ENCODE results near the gene PPP2R2B.

Gene PPP2R2B

DNA sequence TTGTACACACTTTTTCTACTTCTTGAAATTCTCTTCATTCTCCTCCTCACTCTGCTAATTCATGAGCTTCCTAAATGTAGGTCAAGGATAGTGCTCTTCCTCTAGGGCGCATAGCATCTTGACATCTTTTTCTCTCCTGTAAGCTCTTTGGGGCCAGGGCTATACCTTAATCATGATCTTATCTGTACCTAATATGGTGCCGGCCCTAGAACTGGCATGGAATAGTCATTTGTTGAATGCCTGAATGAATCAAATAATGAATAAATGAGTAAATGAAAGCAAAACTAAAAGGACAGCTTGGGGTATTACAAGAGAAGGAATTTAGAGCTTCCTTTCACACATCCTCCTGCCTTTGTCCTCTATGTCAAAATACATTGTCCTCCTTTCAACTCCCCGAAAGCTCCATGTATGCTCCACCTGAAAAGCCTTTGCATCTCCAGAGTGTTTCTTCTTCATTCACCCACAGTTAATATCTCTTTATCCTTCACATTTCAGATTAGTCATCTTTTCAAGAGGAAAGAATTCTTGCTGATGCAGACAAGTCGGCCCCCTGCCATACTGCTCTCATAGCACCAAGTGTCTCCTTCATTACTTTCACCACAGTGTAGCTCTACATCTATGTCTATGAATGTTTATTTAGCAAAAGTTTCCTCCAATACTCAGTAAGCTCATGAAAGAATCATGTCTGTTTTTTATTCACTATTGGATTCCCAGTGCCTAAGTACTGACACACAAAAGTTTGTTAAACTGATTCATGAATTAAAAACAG lies 16.4 kb upstream of the PPP2R2B start:
- DNase-seq (ENCODE audit: insufficient read length, low spot score) (no peak), FAIRE-seq (no peak)
- TF ChIP-seq, protein P1, sequence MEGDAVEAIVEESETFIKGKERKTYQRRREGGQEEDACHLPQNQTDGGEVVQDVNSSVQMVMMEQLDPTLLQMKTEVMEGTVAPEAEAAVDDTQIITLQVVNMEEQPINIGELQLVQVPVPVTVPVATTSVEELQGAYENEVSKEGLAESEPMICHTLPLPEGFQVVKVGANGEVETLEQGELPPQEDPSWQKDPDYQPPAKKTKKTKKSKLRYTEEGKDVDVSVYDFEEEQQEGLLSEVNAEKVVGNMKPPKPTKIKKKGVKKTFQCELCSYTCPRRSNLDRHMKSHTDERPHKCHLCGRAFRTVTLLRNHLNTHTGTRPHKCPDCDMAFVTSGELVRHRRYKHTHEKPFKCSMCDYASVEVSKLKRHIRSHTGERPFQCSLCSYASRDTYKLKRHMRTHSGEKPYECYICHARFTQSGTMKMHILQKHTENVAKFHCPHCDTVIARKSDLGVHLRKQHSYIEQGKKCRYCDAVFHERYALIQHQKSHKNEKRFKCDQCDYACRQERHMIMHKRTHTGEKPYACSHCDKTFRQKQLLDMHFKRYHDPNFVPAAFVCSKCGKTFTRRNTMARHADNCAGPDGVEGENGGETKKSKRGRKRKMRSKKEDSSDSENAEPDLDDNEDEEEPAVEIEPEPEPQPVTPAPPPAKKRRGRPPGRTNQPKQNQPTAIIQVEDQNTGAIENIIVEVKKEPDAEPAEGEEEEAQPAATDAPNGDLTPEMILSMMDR (IDR thresholded peaks at IDR 0.05; ENCODE audit: insufficient read depth, missing control alignments): no peak

GRCh38 chr5:146893991-146894390 lies 15.4 kb upstream of the PPP2R2B start:
- FAIRE-seq (no peak), DNase-seq (ENCODE audit: insufficient read length, low spot score) (no peak)
- TF ChIP-seq, protein P1 (IDR thresholded peaks at IDR 0.05; ENCODE audit: insufficient read depth, missing control alignments): no peak

GRCh38 chr5:146892231-146892630 lies 13.7 kb upstream of the PPP2R2B start:
- DNase-seq (ENCODE audit: insufficient read length, low spot score) (no peak), FAIRE-seq (no peak)
- TF ChIP-seq, protein P1 (IDR thresholded peaks at IDR 0.05; ENCODE audit: insufficient read depth, missing control alignments): no peak

DNA sequence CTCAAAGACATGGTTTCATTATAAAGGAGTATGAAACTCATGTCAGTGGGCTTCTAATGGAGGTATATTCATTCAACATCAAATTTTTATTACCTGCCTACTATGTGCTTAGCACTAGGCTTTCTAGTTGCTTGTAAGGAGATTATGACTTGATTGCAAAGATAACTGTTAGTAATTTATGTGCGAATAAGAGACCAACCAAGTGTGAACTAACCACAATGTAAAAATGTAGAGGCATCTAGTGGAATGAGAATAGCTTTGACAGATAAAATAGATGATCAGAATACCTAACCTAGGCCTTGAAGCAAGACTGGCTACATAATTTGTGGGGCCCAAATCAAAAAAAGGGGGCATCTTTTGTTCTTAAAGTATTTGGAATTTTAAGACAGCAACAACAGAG lies 13.0 kb upstream of the PPP2R2B start:
- FAIRE-seq (no peak), DNase-seq (ENCODE audit: insufficient read length, low spot score) (no peak)
- TF ChIP-seq, protein P1 (IDR thresholded peaks at IDR 0.05; ENCODE audit: insufficient read depth, missing control alignments): no peak

DNA sequence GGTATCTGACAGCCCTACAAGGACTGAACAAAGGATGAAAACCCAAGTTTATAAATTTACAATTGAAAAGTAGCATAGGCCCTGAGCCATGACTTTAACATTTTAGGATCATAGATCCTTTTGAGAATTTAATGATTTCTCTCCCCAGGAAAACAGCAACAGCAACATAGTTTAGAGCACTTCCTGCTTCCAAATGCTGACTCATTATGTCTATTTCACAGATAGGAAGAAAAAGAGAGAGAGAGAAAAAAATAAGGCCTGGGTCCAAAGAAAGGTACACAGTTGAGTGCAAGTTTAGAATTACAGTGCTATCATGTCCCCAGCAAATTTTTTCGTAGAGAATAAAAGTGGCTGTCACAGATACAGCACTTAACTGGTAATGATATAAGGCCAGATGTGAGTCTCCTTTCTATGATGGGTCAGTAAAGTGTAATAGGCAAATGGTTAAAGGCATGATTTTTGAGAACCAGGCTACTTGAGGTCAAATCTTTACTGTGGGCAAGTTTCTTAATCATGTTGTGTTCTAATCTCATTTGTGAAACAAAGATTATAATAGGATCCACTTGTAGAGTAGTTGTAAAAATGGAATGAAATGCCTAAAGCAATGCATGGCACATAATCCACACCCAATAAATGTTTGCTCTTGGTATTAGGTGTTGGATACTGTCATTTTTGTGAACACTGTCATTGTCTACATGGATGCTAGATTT lies 12.3 kb upstream of the PPP2R2B start:
- no peak for DNase-seq (ENCODE audit: insufficient read length, low spot score)
- TF ChIP-seq, protein P1 (IDR thresholded peaks at IDR 0.05; ENCODE audit: insufficient read depth, missing control alignments): no peak
- FAIRE-seq: no peak

DNA sequence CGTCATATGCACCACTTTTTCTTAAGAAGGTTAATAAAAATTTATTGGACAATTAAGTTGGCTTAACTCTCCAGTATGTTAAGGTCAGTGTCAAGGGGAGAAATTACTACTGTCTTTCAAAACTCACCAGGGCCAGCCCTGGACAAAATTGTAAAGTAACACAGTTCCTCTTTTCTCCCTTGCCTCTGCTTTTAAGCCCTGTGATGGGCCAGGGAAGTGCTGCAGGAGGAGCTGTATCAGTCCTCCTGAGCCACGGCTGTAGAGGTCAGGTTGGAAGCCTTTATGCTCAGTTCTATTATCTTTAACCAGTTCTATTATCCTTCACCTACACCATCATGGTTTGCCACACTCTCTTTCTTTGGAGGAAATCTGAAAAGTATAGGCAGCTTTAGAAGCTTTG lies 11.5 kb upstream of the PPP2R2B start:
- no peak for FAIRE-seq
- no peak for DNase-seq (ENCODE audit: insufficient read length, low spot score)
- TF ChIP-seq, protein P1 (IDR thresholded peaks at IDR 0.05; ENCODE audit: insufficient read depth, missing control alignments): no peak

DNA sequence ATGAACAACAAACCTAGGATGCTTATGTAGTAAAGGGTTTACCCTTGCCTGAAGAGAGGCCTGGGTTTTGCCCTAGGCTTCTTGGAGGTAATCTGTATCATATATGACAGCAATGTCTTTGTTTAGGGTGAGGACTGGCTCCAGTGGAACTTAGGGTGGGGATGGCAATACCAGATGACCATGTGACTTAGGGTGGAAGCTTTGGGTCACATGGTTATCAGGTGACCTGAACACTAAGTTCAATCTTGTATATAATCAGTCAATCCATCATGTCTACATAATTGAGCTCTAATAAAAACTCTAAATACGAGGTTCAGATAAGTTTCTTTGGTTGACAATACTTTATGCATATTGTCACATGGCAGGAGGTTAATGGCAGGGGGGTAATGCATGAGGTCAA lies 10.6 kb upstream of the PPP2R2B start:
- TF ChIP-seq, protein P1 (IDR thresholded peaks at IDR 0.05; ENCODE audit: insufficient read depth, missing control alignments): no peak
- FAIRE-seq (no peak), DNase-seq (ENCODE audit: insufficient read length, low spot score) (no peak)
